Stomach (tissue), 4 donors: Measurements from ENCODE around the gene ZBTB17.

Experiments used
- CTCF ChIP-seq, 7 experiments: fragments of 450-650 bp in 4 of 7; fragments of 200-600 bp in 3 of 7; sonication (generic) in 3 of 7; IDR thresholded peaks; one replicate each; pipeline ENCODE4 v1.5.1; 2016 to 2019; ENCODE audit warnings: antibody characterized with exemption in 7 of 7, control low read depth in 2 of 7, mild to moderate bottlenecking in 1 of 7
- EP300 ChIP-seq: sonication (generic); formaldehyde crosslinking; IDR thresholded peaks from one replicate; pipeline ENCODE4 v1.6.1; 2017; ENCODE audit warnings: antibody characterized with exemption
- POLR2A ChIP-seq, 4 donors: fragments of 450-650 bp; IDR thresholded peaks; one replicate each; pipeline ENCODE4 v1.6.1; 2016; ENCODE audit warnings: antibody characterized with exemption in 4 of 4, control low read depth in 2 of 4, mild to moderate bottlenecking in 1 of 4, moderate library complexity in 1 of 4

- TF ChIP-seq POLR2A (IDR thresholded peaks at IDR 0.05) (peak in 1 of 4 donors; percentile 40), CTCF (IDR thresholded peaks at IDR 0.05) (no peak), EP300 (no peak)
Observed at GRCh38 chr1:15975805-15976680, at the start of gene ZBTB17.
